GM15510 (cell line): Measurements from ENCODE around the gene SYNGR1.

Source experiments
- POLR2A ChIP-seq: IDR thresholded peaks from 3 replicates; pipeline ENCODE4 v1.6.1; 2011; ENCODE audit warnings: borderline replicate concordance; ENCODE audit not compliant: insufficient read length; ENCODE audit errors: extremely low read depth

SYNGR1 gene

GRCh38 chr22:39434243-39434653 is 84.5 kb downstream of the SYNGR1 start:
- no peak for TF ChIP-seq POLR2A

- TF ChIP-seq POLR2A = no peak
Measured at GRCh38 chr22:39434721-39435120, 84.9 kb downstream of the SYNGR1 start.
